GM19099 (cell line): ENCODE results near the gene RNF181.

Experiments used
- POLR2A ChIP-seq: IDR thresholded peaks from 3 replicates; pipeline ENCODE4 v1.6.1; 2011; ENCODE audit warnings: low read depth; ENCODE audit not compliant: insufficient read length; ENCODE audit errors: extremely low read depth

Gene RNF181

GRCh38 chr2:85599468-85600234 lies 4.1 kb downstream of the RNF181 start:
- TF ChIP-seq POLR2A: no peak

GRCh38 chr2:85600235-85600575 lies 4.7 kb downstream of the RNF181 start:
- TF ChIP-seq POLR2A: no peak

DNA sequence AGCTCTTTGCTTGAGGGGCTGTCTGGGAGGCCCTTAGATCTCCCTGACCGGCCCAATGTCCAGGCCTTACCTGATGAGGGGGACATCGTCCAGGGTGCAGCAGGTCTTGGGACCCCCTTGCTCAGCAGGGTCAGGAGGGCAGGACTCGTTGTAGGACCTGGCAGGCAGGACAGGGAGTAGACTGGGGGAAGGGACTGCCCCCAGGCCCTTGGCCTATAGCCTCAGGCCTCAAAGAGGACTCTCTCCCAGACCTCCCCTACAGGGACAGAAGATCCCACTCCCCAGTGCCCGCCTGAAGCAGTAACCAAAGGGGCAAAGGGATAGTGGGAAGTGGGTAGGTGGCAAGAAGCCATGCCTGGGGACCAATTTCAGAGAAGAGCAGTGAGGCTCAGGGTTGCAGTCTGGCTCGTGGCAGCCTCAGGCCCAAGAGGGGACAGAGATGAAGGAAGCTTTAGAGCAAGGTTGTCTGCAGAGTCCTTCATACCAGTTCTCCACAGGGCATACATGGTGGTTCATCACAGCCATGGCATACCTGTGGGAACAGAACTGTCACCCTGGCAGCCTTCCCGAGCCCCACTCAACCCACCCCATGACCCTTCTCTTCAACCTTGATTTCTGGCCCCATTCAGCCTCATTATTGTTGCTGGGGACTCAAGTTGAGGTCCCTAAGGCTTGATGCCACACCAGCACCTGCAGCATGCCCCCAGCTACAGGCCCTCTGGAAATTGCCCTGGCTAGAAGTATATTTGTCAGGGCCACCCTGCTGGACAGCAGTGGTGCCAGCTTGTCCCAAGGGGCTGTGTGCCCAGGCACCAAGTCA lies 5.6 kb downstream of the RNF181 start:
- no peak for TF ChIP-seq POLR2A

DNA sequence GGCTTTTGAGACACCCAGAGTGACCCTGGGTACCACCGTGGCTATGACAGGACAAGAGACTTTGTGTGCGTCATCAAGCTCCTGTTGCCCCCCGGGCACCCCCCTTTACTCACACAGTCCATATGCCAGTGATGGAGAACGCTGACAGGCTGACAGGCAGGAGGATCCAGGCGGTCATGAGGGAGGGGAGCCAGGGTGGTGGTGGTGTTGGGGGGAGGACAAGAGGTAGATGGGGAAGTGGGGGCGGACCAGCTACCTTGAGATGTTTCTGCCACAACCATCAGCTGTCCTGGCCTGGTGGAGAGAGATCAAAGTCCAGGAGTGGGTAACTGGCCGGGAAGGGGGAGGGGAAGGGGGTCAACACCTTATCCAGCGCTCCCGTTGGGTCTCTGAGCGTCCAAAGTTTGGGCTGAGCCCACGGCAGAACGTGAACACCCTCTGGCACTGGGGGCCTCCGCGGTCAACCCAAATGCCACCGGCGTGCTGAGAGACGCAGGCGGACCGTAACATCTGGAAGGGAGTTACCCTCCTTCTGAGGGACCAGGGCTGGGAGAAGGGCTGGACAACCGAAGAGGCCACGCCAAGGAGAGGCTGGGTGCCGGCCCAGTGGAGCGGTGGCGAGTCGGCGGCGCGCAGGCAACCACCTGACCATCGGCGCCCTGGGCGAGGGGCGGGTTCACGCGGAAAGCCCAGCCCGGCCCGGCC lies 6.4 kb downstream of the RNF181 start:
- no peak for TF ChIP-seq POLR2A

- peak; percentile 64 for TF ChIP-seq POLR2A
Observed at GRCh38 chr2:85602476-85603234, 7.1 kb downstream of the RNF181 start, which contains the start of gene TMEM150A. TMEM150A (minus strand) TSS chr2:85602698; CDS start chr2:85601948, 750 bp downstream.

DNA sequence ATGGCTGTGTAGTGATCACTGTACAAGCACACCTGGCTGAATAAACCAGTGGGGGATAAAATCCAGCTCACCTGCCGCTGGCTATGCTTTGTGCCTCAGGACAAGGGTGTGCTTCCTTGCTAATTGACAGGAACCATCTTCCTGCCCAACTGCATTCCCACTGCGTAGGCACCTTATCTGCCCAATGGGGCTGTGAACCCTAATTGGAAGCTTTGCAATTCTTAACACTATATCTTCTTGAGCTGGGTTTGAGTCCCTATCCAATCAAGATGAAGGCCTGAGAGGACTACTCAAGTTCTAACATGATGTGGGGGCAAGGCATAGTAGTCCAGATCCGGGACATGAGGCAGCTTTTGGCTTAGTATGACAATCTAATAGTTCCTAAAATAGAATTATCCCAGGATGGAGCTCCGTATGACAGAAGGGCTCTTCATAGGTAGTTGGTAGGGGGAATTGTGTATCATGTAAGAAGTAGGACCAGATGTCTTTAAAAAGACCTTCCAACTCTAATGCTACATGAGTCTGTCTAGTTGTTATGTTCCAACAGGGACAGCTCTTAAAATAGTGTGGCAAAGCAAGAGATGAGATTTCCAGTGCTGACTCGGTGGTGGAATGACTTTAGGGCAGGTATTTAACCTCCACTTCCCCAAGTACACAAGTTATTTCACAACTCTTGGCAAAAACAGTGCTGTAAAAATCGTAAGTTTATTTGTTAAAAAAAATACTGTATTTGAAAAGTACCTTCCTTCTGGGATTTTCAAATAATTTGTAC lies 9.2 kb downstream of the RNF181 start:
- no peak for TF ChIP-seq POLR2A

GRCh38 chr2:85605406-85606115 lies 10.0 kb downstream of the RNF181 start:
- no peak for TF ChIP-seq POLR2A

GRCh38 chr2:85606116-85606455 lies 10.5 kb downstream of the RNF181 start:
- TF ChIP-seq POLR2A: no peak

- no peak for TF ChIP-seq POLR2A
Observed at GRCh38 chr2:85607268-85608215, 12.0 kb downstream of the RNF181 start.

GRCh38 chr2:85611217-85611704 lies 15.7 kb downstream of the RNF181 start:
- no peak for TF ChIP-seq POLR2A

- peak; percentile 81 for TF ChIP-seq POLR2A
Observed at GRCh38 chr2:85611705-85612587, 16.4 kb downstream of the RNF181 start, which contains the start of gene C2orf68. C2orf68 (minus strand) TSS chr2:85612066; CDS start chr2:85611984, 82 bp downstream.
